ENCODE measurements around the gene CARD10.

DNA sequence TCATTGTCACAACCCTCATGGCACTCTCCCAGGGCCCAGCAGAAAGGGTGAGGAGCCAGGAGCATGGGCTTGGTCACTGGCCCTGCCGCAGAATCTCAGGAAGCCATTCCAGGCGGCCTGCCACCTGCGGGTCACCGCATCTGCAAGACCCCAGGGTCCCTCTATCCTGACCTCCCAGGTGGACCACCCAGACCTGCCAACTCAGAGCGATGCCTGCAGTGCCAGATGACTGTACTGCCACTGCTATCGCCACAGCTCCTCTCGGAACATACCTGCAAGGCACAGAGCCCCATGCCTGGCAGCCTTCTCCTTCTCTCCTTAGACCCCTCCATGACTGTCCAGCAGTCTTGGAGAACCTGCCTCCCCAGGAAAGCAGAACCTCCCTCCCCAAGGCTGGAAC, 65.5 kb downstream of the CARD10 start:
- TF ChIP-seq, protein P1, sequence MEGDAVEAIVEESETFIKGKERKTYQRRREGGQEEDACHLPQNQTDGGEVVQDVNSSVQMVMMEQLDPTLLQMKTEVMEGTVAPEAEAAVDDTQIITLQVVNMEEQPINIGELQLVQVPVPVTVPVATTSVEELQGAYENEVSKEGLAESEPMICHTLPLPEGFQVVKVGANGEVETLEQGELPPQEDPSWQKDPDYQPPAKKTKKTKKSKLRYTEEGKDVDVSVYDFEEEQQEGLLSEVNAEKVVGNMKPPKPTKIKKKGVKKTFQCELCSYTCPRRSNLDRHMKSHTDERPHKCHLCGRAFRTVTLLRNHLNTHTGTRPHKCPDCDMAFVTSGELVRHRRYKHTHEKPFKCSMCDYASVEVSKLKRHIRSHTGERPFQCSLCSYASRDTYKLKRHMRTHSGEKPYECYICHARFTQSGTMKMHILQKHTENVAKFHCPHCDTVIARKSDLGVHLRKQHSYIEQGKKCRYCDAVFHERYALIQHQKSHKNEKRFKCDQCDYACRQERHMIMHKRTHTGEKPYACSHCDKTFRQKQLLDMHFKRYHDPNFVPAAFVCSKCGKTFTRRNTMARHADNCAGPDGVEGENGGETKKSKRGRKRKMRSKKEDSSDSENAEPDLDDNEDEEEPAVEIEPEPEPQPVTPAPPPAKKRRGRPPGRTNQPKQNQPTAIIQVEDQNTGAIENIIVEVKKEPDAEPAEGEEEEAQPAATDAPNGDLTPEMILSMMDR (IDR thresholded peaks at IDR 0.05): no peak
- TF ChIP-seq POLR2A (IDR thresholded peaks at IDR 0.05) (no peak), POLR2AphosphoS5 (IDR thresholded peaks at IDR 0.05) (no peak)
